Measurements from ENCODE around the gene PTER. TPM values are rescaled to one million over a fixed set of nuclear protein-coding genes. Genes with fewer than 3 reads are reported as not detected.

The PTER gene
- total and polyA plus RNA-seq, 9 of the 15 experiments (the other 6 are each of a cell fraction or from before 2014, with no cell fraction given), result 15.5 to 42.1 (median 28.6) TPM

- no peak for DNase-seq (ENCODE audit: extremely low read depth in 1 of 4, low spot score in 3 of 4)
- Histone ChIP-seq H3K4me1 (replicated peaks in 1 of 2; ENCODE audit: control insufficient read depth in 2 of 2, insufficient read depth in 2 of 2, low read length in 2 of 2) (no peaks in the 10 kb centered on the region), H2AFZ (ENCODE audit: low read depth, low read length) (no peak overlapping the region), H3K27ac (ENCODE audit: extremely low read depth, low read depth, low read length) (no peak overlapping the region), H3K9me3 (replicated peaks; ENCODE audit: control insufficient read depth, insufficient read depth, low read depth, low read length) (no peaks in the 10 kb centered on the region), H3K4me3 (no peak overlapping the region), H3K9ac (ENCODE audit: insufficient read depth in 1 of 2, low read depth in 2 of 2, low read length in 2 of 2) (no peak overlapping the region), H3K4me2 (ENCODE audit: insufficient read depth, low read length) (no peak overlapping the region), H3K27me3 (ENCODE audit: control insufficient read depth in 2 of 2, insufficient read depth in 2 of 2, low read length in 2 of 2) (no peaks in the 10 kb centered on the region), H3K79me2 (ENCODE audit: control insufficient read depth, insufficient read depth, low read length) (no peaks in the 10 kb centered on the region), H4K20me1 (replicated peaks; ENCODE audit: control insufficient read depth, insufficient read depth, low read length) (no peaks in the 10 kb centered on the region), H3K36me3 (ENCODE audit: control insufficient read depth, insufficient read depth, low read length) (peaks cover 8% of the 10 kb centered on the region; the same call in 1 of the 3 replicates), H3K9me1 (ENCODE audit: control insufficient read depth, insufficient read depth, low read length) (no peaks in the 10 kb centered on the region)
- BruUV-seq (replicated peaks), result no TSS peak
- intact Hi-C loops (cut with micrococcal nuclease) (no loop called here), in situ Hi-C loops (cut with MboI) (no loop called here)
- no peak for TF ChIP-seq ZNF589 (CRISPR knock-in tag; IDR thresholded peaks at IDR 0.05; ENCODE audit: low read depth)
- no peak for TF ChIP-seq PHB2 (IDR thresholded peaks at IDR 0.05; ENCODE audit: low read depth)
- TF ChIP-seq ARID1B (IDR thresholded peaks at IDR 0.05), result no peak
- TF ChIP-seq ZNF668 (CRISPR knock-in tag; IDR thresholded peaks at IDR 0.05), result no peak
- no peak for TF ChIP-seq DACH1 (IDR thresholded peaks at IDR 0.05; ENCODE audit: partially characterized antibody)
- no peak for TF ChIP-seq ZBTB11 (CRISPR knock-in tag; IDR thresholded peaks at IDR 0.05)
- no peak for TF ChIP-seq ZNF124 (CRISPR knock-in tag; IDR thresholded peaks at IDR 0.05)
- TF ChIP-seq POLR2B (IDR thresholded peaks at IDR 0.05; ENCODE audit: low read depth, partially characterized antibody), result no peak
- TF ChIP-seq HNRNPH1 (optimal IDR thresholded peaks at IDR 0.05; ENCODE audit: low read depth, low read length), result no peak
- no peak for TF ChIP-seq RBM14 (IDR thresholded peaks at IDR 0.05; ENCODE audit: borderline replicate concordance, insufficient read depth, low read depth, low read length)
- TF ChIP-seq TCF3 (CRISPR knock-in tag; IDR thresholded peaks at IDR 0.05), result no peak
- TF ChIP-seq ZNF41 (CRISPR knock-in tag; conservative IDR thresholded peaks at IDR 0.05), result no peak
- TF ChIP-seq ZNF324 (CRISPR knock-in tag; IDR thresholded peaks at IDR 0.05), result no peak
- WGBS (ENCODE audit: insufficient coverage, low coverage, missing lambda C conversion rate), result 89% methylated on average over 1 of the region's 1 CpG
- ATAC-seq, result no peak
- FAIRE-seq, result no peak
- ChIA-PET POLR2A (no interaction called here), CTCF (ENCODE audit: low intra/inter-chr PET ratio) (no interaction called here)
Observed at GRCh38 chr10:16505161-16505560, 68.4 kb downstream of the PTER start.

Measured in K562 (cell line).